ENCODE data around the gene WEE2.
"Not testable (repeated sequence)": the region's sequence is repeated elsewhere in the genome, so short reads cannot be mapped to it uniquely, and the experiment has no call there.

WEE2 gene

GRCh38 chr7:141715794-141716689, 7.9 kb downstream of the WEE2 start:
- no peak for DNase-seq

GRCh38 chr7:141717450-141717849, 9.3 kb downstream of the WEE2 start:
- no peak for DNase-seq

- no peak for DNase-seq
Measured at GRCh38 chr7:141722529-141722928, 14.4 kb downstream of the WEE2 start.

- DNase-seq = no peak
Measured at GRCh38 chr7:141729020-141729419, 20.9 kb downstream of the WEE2 start.

- no peak for DNase-seq
Measured at GRCh38 chr7:141731476-141732149, 23.5 kb downstream of the WEE2 start.

- peak; percentile 28 for DNase-seq
Measured at GRCh38 chr7:141737118-141737835, 29.1 kb downstream of the WEE2 start.

GRCh38 chr7:141737836-141738591, 29.9 kb downstream of the WEE2 start, which contains the start of gene SSBP1:
TSS of gene SSBP1 (plus strand) at chr7:141738358. CDS start at chr7:141739167, 809 bp downstream.
- peak; percentile 99 for DNase-seq

GRCh38 chr7:141738592-141739013, 30.4 kb downstream of the WEE2 start:
- DNase-seq = no peak

GRCh38 chr7:141739250-141739649, 31.1 kb downstream of the WEE2 start:
- DNase-seq = no peak

GRCh38 chr7:141742229-141742628, 34.1 kb downstream of the WEE2 start:
- DNase-seq = no peak

GRCh38 chr7:141744131-141744530, 36.0 kb downstream of the WEE2 start:
- no peak for DNase-seq

- DNase-seq = no peak
Measured at GRCh38 chr7:141748396-141748795, 40.2 kb downstream of the WEE2 start.

- not testable (repeated sequence) for DNase-seq
Measured at GRCh38 chr7:141751904-141752303, 43.8 kb downstream of the WEE2 start.

GRCh38 chr7:141752634-141753033, 44.5 kb downstream of the WEE2 start:
- DNase-seq = no peak

GRCh38 chr7:141754939-141755338, 46.8 kb downstream of the WEE2 start:
- no peak for DNase-seq

- no peak for DNase-seq
Measured at GRCh38 chr7:141763797-141764196, 55.6 kb downstream of the WEE2 start, which contains the start of gene TAS2R3. TSS of gene TAS2R3 (plus strand) at chr7:141764097. CDS start at chr7:141764159, 62 bp downstream.

- DNase-seq = not testable (repeated sequence)
Measured at GRCh38 chr7:141770083-141770583, 62.0 kb downstream of the WEE2 start.

GRCh38 chr7:141776374-141776773, 68.2 kb downstream of the WEE2 start, which contains the start of gene TAS2R4:
TSS of gene TAS2R4 (plus strand) at chr7:141776674. CDS start at chr7:141778489, 1,815 bp downstream.
- DNase-seq = no peak

All from NCI-H2227 treated with DMSO at 0.1 percent for 48 hours (cell line).